H9 (cell line): Measurements from ENCODE around the gene TTC19. TPM values are rescaled to one million over a fixed set of nuclear protein-coding genes. Genes with fewer than 3 reads are reported as not detected.

Experiments used
- DNase-seq: peaks from one replicate; pipeline ENCODE4 v3.0.0-alpha.2; 2017
- H2AFZ ChIP-seq: one replicate; pipeline ENCODE4 v1.6.1; 2013; ENCODE audit warnings: mild to moderate bottlenecking, low read length, control low read depth, moderate library complexity
- H2AK5ac ChIP-seq: 2 replicates; pipeline ENCODE4 v1.6.1; 2013; ENCODE audit warnings: low read length, control low read depth, mixed read lengths; ENCODE audit not compliant: insufficient read length
- H2BK120ac ChIP-seq: one replicate; pipeline ENCODE4 v1.6.1; 2013; ENCODE audit warnings: low read depth, mild to moderate bottlenecking, low read length, control low read depth, inconsistent platforms; ENCODE audit not compliant: poor library complexity, severe bottlenecking
- H2BK12ac ChIP-seq: 2 replicates; pipeline ENCODE4 v1.6.1; 2013; ENCODE audit warnings: low read length, control low read depth, mixed read lengths, low read depth; ENCODE audit not compliant: insufficient read length
- H2BK15ac ChIP-seq: 2 replicates; pipeline ENCODE4 v1.6.1; 2013; ENCODE audit warnings: low read depth, low read length, control low read depth
- H2BK20ac ChIP-seq: one replicate; pipeline ENCODE4 v1.6.1; 2013; ENCODE audit warnings: low read depth, mild to moderate bottlenecking, low read length, control low read depth, inconsistent platforms; ENCODE audit not compliant: poor library complexity, severe bottlenecking
- H2BK5ac ChIP-seq: 2 replicates; pipeline ENCODE4 v1.6.1; 2013; ENCODE audit warnings: low read length, control low read depth, mixed read lengths; ENCODE audit not compliant: insufficient read length
- H3K14ac ChIP-seq: 2 replicates; pipeline ENCODE4 v1.6.1; 2013; ENCODE audit warnings: low read length, control low read depth; ENCODE audit not compliant: insufficient read depth
- H3K18ac ChIP-seq: 2 replicates; pipeline ENCODE4 v1.6.1; 2013; ENCODE audit warnings: low read depth, mild to moderate bottlenecking, mixed read lengths, low read length, control low read depth; ENCODE audit not compliant: insufficient read length
- H3K23ac ChIP-seq: 2 replicates; pipeline ENCODE4 v1.6.1; 2013; ENCODE audit warnings: low read length, control low read depth, mixed read lengths, low read depth; ENCODE audit not compliant: insufficient read length
- H3K23me2 ChIP-seq: 2 replicates; pipeline ENCODE4 v1.6.1; 2013; ENCODE audit warnings: low read depth, mild to moderate bottlenecking, mixed read lengths, low read length, control low read depth; ENCODE audit not compliant: insufficient read length, poor library complexity, severe bottlenecking
- H3K27ac ChIP-seq: 2 replicates; pipeline ENCODE4 v1.5.1; 2013; ENCODE audit warnings: low read length, control low read depth, mixed read lengths, low read depth; ENCODE audit not compliant: insufficient read length
- H3K27me3 ChIP-seq: 2 replicates; pipeline ENCODE4 v1.6.1; 2013; ENCODE audit warnings: low read length, control low read depth, inconsistent platforms; ENCODE audit not compliant: insufficient read depth
- H3K4ac ChIP-seq: 2 replicates; pipeline ENCODE4 v1.6.1; 2013; ENCODE audit warnings: low read depth, mild to moderate bottlenecking, control low read depth, inconsistent platforms, low read length, moderate library complexity
- H3K4me1 ChIP-seq: 2 replicates; pipeline ENCODE4 v1.6.1; 2013; ENCODE audit warnings: low read length, control low read depth, inconsistent platforms; ENCODE audit not compliant: insufficient read depth
- H3K4me2 ChIP-seq: 2 replicates; pipeline ENCODE4 v1.6.1; 2013; ENCODE audit warnings: low read length, control low read depth, mixed read lengths; ENCODE audit not compliant: insufficient read length, insufficient read depth
- H3K56ac ChIP-seq: 2 replicates; pipeline ENCODE4 v1.6.1; 2013; ENCODE audit warnings: low read depth, mild to moderate bottlenecking, mixed read lengths, low read length, control low read depth; ENCODE audit not compliant: insufficient read length
- H3K79me1 ChIP-seq: 2 replicates; pipeline ENCODE4 v1.6.1; 2013; ENCODE audit warnings: low read depth, mild to moderate bottlenecking, moderate library complexity, low read length, control low read depth, inconsistent platforms; ENCODE audit not compliant: insufficient read depth, poor library complexity, severe bottlenecking
- H3K79me2 ChIP-seq: 2 replicates; pipeline ENCODE4 v1.6.1; 2013; ENCODE audit warnings: low read length, control low read depth, inconsistent platforms; ENCODE audit not compliant: insufficient read depth
- H3K9ac ChIP-seq: 2 replicates; pipeline ENCODE4 v1.6.1; 2013; ENCODE audit warnings: low read length, control low read depth, mixed read lengths; ENCODE audit not compliant: insufficient read length; ENCODE audit errors: extremely low read depth
- H3K9me3 ChIP-seq: one replicate; pipeline ENCODE4 v1.6.1; 2013; ENCODE audit warnings: low read depth, low read length, inconsistent platforms; ENCODE audit not compliant: control insufficient read depth
- H3T11ph ChIP-seq: one replicate; pipeline ENCODE4 v1.6.1; 2013; ENCODE audit warnings: mild to moderate bottlenecking, low read length, control low read depth, inconsistent platforms
- H4K20me1 ChIP-seq: one replicate; pipeline ENCODE4 v1.6.1; 2013; ENCODE audit not compliant: control insufficient read depth, insufficient read length, insufficient read depth
- H4K5ac ChIP-seq: 2 replicates; pipeline ENCODE4 v1.6.1; 2013; ENCODE audit warnings: low read depth, mild to moderate bottlenecking, mixed read lengths, low read length, control low read depth; ENCODE audit not compliant: insufficient read length
- H4K8ac ChIP-seq: replicated peaks from 2 replicates; pipeline ENCODE4 v1.6.1; 2013; ENCODE audit warnings: low read length, control low read depth, mixed read lengths, low read depth; ENCODE audit not compliant: insufficient read length
- H4K91ac ChIP-seq: 2 replicates; pipeline ENCODE4 v1.6.1; 2013; ENCODE audit warnings: low read depth, mild to moderate bottlenecking, moderate library complexity, mixed read lengths, low read length, control low read depth; ENCODE audit not compliant: insufficient read length
- H3K27ac Mint-ChIP-seq, 3 experiments: 2 replicates in 2 of 3; 3 replicates in 1 of 3; pipeline ENCODE4 v1.8.0; 2020 to 2021; ENCODE audit warnings: mixed read lengths in 3 of 3, mild to moderate bottlenecking in 1 of 3, moderate library complexity in 1 of 3
- H3K27me3 Mint-ChIP-seq: 2 replicates; pipeline ENCODE4 v1.8.0; 2021; ENCODE audit warnings: low read depth, mild to moderate bottlenecking, moderate library complexity, mixed read lengths
- H3K36me3 Mint-ChIP-seq, 3 experiments: 2 replicates in 2 of 3; 3 replicates in 1 of 3; pipeline ENCODE4 v1.8.0; 2020 to 2021; ENCODE audit warnings: low read depth in 3 of 3, mixed read lengths in 3 of 3; ENCODE audit not compliant: insufficient read depth in 1 of 3
- H3K4me1 Mint-ChIP-seq, 2 experiments: 2 replicates each; pipeline ENCODE4 v1.8.0; 2020; ENCODE audit warnings: mixed read lengths in 2 of 2
- H3K4me3 Mint-ChIP-seq, 2 experiments: 2 replicates in 1 of 2; 3 replicates in 1 of 2; pipeline ENCODE4 v1.8.0; 2020 to 2021; ENCODE audit warnings: mild to moderate bottlenecking in 2 of 2, mixed read lengths in 2 of 2, moderate library complexity in 1 of 2
- H3K9me3 Mint-ChIP-seq, 2 experiments: 2 replicates in 1 of 2; 3 replicates in 1 of 2; pipeline ENCODE4 v1.8.0; 2020; ENCODE audit warnings: mild to moderate bottlenecking in 2 of 2, mixed read lengths in 2 of 2, moderate library complexity in 1 of 2
- WGBS: extraction: QIAGEN DNeasy Blood & Tissue Kit; methylation state at CpG from one replicate; pipeline ENCODE4 v1.1.7; 2013; ENCODE audit warnings: missing lambda C conversion rate, low lambda C conversion rate, mixed read lengths; ENCODE audit not compliant: insufficient read length; ENCODE audit errors: extremely low coverage; 5-methylcytosine and 5-hydroxymethylcytosine counted together
- total RNA-seq: library from RNA; stranded (reverse); gene quantifications from 2 replicates; pipeline ENCODE4 v1.2.1, GENCODE V29; 2021
- TF ChIP-seq, protein P1 (sequence below): fragments of 200-600 bp; sonication (generic); conservative IDR thresholded peaks from 3 replicates; pipeline ENCODE4 v1.8.0; 2021; ENCODE audit warnings: antibody characterized with exemption, mild to moderate bottlenecking

Gene TTC19
- total RNA-seq, 1 experiment from 2014 or later: 64.3 TPM

DNA sequence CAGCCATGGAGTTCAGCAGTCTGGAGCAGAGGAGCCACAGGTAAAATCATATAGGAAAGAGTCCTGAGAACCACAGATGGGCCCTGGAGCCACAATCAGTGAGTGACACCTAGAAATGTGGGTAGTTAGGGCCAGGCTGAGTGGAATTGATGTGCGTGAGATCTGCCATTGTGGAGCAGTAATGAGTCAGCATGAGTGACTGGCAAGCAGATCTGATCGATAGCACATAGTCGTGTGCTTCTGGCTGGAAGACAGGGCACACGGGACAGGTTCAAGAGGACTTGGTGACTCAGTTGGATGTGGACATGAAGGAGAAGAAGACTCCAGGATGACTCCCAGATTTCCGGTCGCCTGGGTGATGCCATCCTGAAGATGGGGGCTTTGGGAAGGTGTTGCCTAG lies 42.4 kb upstream of the TTC19 start:
- no peaks in the 10 kb centered on the region for H3K79me1 ChIP-seq
- no peak overlapping the region for H3K4ac ChIP-seq
- no peak overlapping the region for H2BK15ac ChIP-seq
- no peaks in the 10 kb centered on the region; the same call in none of the 2 replicates for H3K27me3 Mint-ChIP-seq
- no peak overlapping the region for H2BK20ac ChIP-seq
- H3K79me2 ChIP-seq: no peaks in the 10 kb centered on the region
- H4K5ac ChIP-seq: no peak overlapping the region
- H2BK12ac ChIP-seq: no peak overlapping the region
- H3K23me2 ChIP-seq: no peaks in the 10 kb centered on the region
- H3K4me1 Mint-ChIP-seq: peaks cover 17 to 23% of the 10 kb centered on the region in 2 experiments
- H3K14ac ChIP-seq: no peak overlapping the region
- no peak overlapping the region for H2BK5ac ChIP-seq
- no peak overlapping the region for H3K9ac ChIP-seq
- WGBS: no CpG with 5 or more reads among the region's 6 CpGs
- no peak overlapping the region for H2AK5ac ChIP-seq
- no peak overlapping the region for H4K8ac ChIP-seq
- H3K27ac ChIP-seq: no peak overlapping the region
- TF ChIP-seq, protein P1, sequence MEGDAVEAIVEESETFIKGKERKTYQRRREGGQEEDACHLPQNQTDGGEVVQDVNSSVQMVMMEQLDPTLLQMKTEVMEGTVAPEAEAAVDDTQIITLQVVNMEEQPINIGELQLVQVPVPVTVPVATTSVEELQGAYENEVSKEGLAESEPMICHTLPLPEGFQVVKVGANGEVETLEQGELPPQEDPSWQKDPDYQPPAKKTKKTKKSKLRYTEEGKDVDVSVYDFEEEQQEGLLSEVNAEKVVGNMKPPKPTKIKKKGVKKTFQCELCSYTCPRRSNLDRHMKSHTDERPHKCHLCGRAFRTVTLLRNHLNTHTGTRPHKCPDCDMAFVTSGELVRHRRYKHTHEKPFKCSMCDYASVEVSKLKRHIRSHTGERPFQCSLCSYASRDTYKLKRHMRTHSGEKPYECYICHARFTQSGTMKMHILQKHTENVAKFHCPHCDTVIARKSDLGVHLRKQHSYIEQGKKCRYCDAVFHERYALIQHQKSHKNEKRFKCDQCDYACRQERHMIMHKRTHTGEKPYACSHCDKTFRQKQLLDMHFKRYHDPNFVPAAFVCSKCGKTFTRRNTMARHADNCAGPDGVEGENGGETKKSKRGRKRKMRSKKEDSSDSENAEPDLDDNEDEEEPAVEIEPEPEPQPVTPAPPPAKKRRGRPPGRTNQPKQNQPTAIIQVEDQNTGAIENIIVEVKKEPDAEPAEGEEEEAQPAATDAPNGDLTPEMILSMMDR: no peak
- no peak overlapping the region for H3T11ph ChIP-seq
- H3K4me2 ChIP-seq: no peak overlapping the region
- no peak overlapping the region for H2BK120ac ChIP-seq
- H2AFZ ChIP-seq: no peak overlapping the region
- H3K27ac Mint-ChIP-seq: no peak overlapping the region
- H4K20me1 ChIP-seq: no peaks in the 10 kb centered on the region
- H3K36me3 Mint-ChIP-seq: peaks cover 0 to 2% (median 2%) of the 10 kb centered on the region in 3 experiments; a peak in 3 of 7 replicates
- no peaks in the 10 kb centered on the region for H3K9me3 ChIP-seq
- H3K18ac ChIP-seq: no peak overlapping the region
- H4K91ac ChIP-seq: no peak overlapping the region
- H3K27me3 ChIP-seq: no peaks in the 10 kb centered on the region
- no peaks in the 10 kb centered on the region for H3K9me3 Mint-ChIP-seq
- no peak overlapping the region for H3K23ac ChIP-seq
- no peak for DNase-seq
- peaks cover 6% of the 10 kb centered on the region; the same call in 1 of the 2 replicates for H3K4me1 ChIP-seq
- no peak overlapping the region for H3K4me3 Mint-ChIP-seq
- no peak overlapping the region for H3K56ac ChIP-seq
